H9 (cell line): ENCODE measurements around the gene SDF2L1. TPM values are rescaled to one million over a fixed set of nuclear protein-coding genes. Genes with fewer than 3 reads are reported as not detected.

Source experiments
- DNase-seq: peaks from one replicate; pipeline ENCODE4 v3.0.0-alpha.2; 2017
- H2AFZ ChIP-seq: one replicate; pipeline ENCODE4 v1.6.1; 2013; ENCODE audit warnings: mild to moderate bottlenecking, low read length, control low read depth, moderate library complexity
- H2AK5ac ChIP-seq: 2 replicates; pipeline ENCODE4 v1.6.1; 2013; ENCODE audit warnings: low read length, control low read depth, mixed read lengths; ENCODE audit not compliant: insufficient read length
- H2BK120ac ChIP-seq: one replicate; pipeline ENCODE4 v1.6.1; 2013; ENCODE audit warnings: low read depth, mild to moderate bottlenecking, low read length, control low read depth, inconsistent platforms; ENCODE audit not compliant: poor library complexity, severe bottlenecking
- H2BK12ac ChIP-seq: 2 replicates; pipeline ENCODE4 v1.6.1; 2013; ENCODE audit warnings: low read length, control low read depth, mixed read lengths, low read depth; ENCODE audit not compliant: insufficient read length
- H2BK15ac ChIP-seq: 2 replicates; pipeline ENCODE4 v1.6.1; 2013; ENCODE audit warnings: low read depth, low read length, control low read depth
- H2BK20ac ChIP-seq: one replicate; pipeline ENCODE4 v1.6.1; 2013; ENCODE audit warnings: low read depth, mild to moderate bottlenecking, low read length, control low read depth, inconsistent platforms; ENCODE audit not compliant: poor library complexity, severe bottlenecking
- H2BK5ac ChIP-seq: 2 replicates; pipeline ENCODE4 v1.6.1; 2013; ENCODE audit warnings: low read length, control low read depth, mixed read lengths; ENCODE audit not compliant: insufficient read length
- H3K14ac ChIP-seq: 2 replicates; pipeline ENCODE4 v1.6.1; 2013; ENCODE audit warnings: low read length, control low read depth; ENCODE audit not compliant: insufficient read depth
- H3K18ac ChIP-seq: 2 replicates; pipeline ENCODE4 v1.6.1; 2013; ENCODE audit warnings: low read depth, mild to moderate bottlenecking, mixed read lengths, low read length, control low read depth; ENCODE audit not compliant: insufficient read length
- H3K23ac ChIP-seq: 2 replicates; pipeline ENCODE4 v1.6.1; 2013; ENCODE audit warnings: low read length, control low read depth, mixed read lengths, low read depth; ENCODE audit not compliant: insufficient read length
- H3K23me2 ChIP-seq: 2 replicates; pipeline ENCODE4 v1.6.1; 2013; ENCODE audit warnings: low read depth, mild to moderate bottlenecking, mixed read lengths, low read length, control low read depth; ENCODE audit not compliant: insufficient read length, poor library complexity, severe bottlenecking
- H3K27ac ChIP-seq: 2 replicates; pipeline ENCODE4 v1.5.1; 2013; ENCODE audit warnings: low read length, control low read depth, mixed read lengths, low read depth; ENCODE audit not compliant: insufficient read length
- H3K27me3 ChIP-seq: 2 replicates; pipeline ENCODE4 v1.6.1; 2013; ENCODE audit warnings: low read length, control low read depth, inconsistent platforms; ENCODE audit not compliant: insufficient read depth
- H3K4ac ChIP-seq: 2 replicates; pipeline ENCODE4 v1.6.1; 2013; ENCODE audit warnings: low read depth, mild to moderate bottlenecking, control low read depth, inconsistent platforms, low read length, moderate library complexity
- H3K4me1 ChIP-seq: 2 replicates; pipeline ENCODE4 v1.6.1; 2013; ENCODE audit warnings: low read length, control low read depth, inconsistent platforms; ENCODE audit not compliant: insufficient read depth
- H3K4me2 ChIP-seq: 2 replicates; pipeline ENCODE4 v1.6.1; 2013; ENCODE audit warnings: low read length, control low read depth, mixed read lengths; ENCODE audit not compliant: insufficient read length, insufficient read depth
- H3K56ac ChIP-seq: 2 replicates; pipeline ENCODE4 v1.6.1; 2013; ENCODE audit warnings: low read depth, mild to moderate bottlenecking, mixed read lengths, low read length, control low read depth; ENCODE audit not compliant: insufficient read length
- H3K79me1 ChIP-seq: 2 replicates; pipeline ENCODE4 v1.6.1; 2013; ENCODE audit warnings: low read depth, mild to moderate bottlenecking, moderate library complexity, low read length, control low read depth, inconsistent platforms; ENCODE audit not compliant: insufficient read depth, poor library complexity, severe bottlenecking
- H3K79me2 ChIP-seq: 2 replicates; pipeline ENCODE4 v1.6.1; 2013; ENCODE audit warnings: low read length, control low read depth, inconsistent platforms; ENCODE audit not compliant: insufficient read depth
- H3K9ac ChIP-seq: 2 replicates; pipeline ENCODE4 v1.6.1; 2013; ENCODE audit warnings: low read length, control low read depth, mixed read lengths; ENCODE audit not compliant: insufficient read length; ENCODE audit errors: extremely low read depth
- H3K9me3 ChIP-seq: one replicate; pipeline ENCODE4 v1.6.1; 2013; ENCODE audit warnings: low read depth, low read length, inconsistent platforms; ENCODE audit not compliant: control insufficient read depth
- H3T11ph ChIP-seq: one replicate; pipeline ENCODE4 v1.6.1; 2013; ENCODE audit warnings: mild to moderate bottlenecking, low read length, control low read depth, inconsistent platforms
- H4K20me1 ChIP-seq: one replicate; pipeline ENCODE4 v1.6.1; 2013; ENCODE audit not compliant: control insufficient read depth, insufficient read length, insufficient read depth
- H4K5ac ChIP-seq: 2 replicates; pipeline ENCODE4 v1.6.1; 2013; ENCODE audit warnings: low read depth, mild to moderate bottlenecking, mixed read lengths, low read length, control low read depth; ENCODE audit not compliant: insufficient read length
- H4K8ac ChIP-seq: replicated peaks from 2 replicates; pipeline ENCODE4 v1.6.1; 2013; ENCODE audit warnings: low read length, control low read depth, mixed read lengths, low read depth; ENCODE audit not compliant: insufficient read length
- H4K91ac ChIP-seq: 2 replicates; pipeline ENCODE4 v1.6.1; 2013; ENCODE audit warnings: low read depth, mild to moderate bottlenecking, moderate library complexity, mixed read lengths, low read length, control low read depth; ENCODE audit not compliant: insufficient read length
- H3K27ac Mint-ChIP-seq, 3 experiments: 2 replicates in 2 of 3; 3 replicates in 1 of 3; pipeline ENCODE4 v1.8.0; 2020 to 2021; ENCODE audit warnings: mixed read lengths in 3 of 3, mild to moderate bottlenecking in 1 of 3, moderate library complexity in 1 of 3
- H3K27me3 Mint-ChIP-seq: 2 replicates; pipeline ENCODE4 v1.8.0; 2021; ENCODE audit warnings: low read depth, mild to moderate bottlenecking, moderate library complexity, mixed read lengths
- H3K36me3 Mint-ChIP-seq, 3 experiments: 2 replicates in 2 of 3; 3 replicates in 1 of 3; pipeline ENCODE4 v1.8.0; 2020 to 2021; ENCODE audit warnings: low read depth in 3 of 3, mixed read lengths in 3 of 3; ENCODE audit not compliant: insufficient read depth in 1 of 3
- H3K4me1 Mint-ChIP-seq, 2 experiments: 2 replicates each; pipeline ENCODE4 v1.8.0; 2020; ENCODE audit warnings: mixed read lengths in 2 of 2
- H3K4me3 Mint-ChIP-seq, 2 experiments: 2 replicates in 1 of 2; 3 replicates in 1 of 2; pipeline ENCODE4 v1.8.0; 2020 to 2021; ENCODE audit warnings: mild to moderate bottlenecking in 2 of 2, mixed read lengths in 2 of 2, moderate library complexity in 1 of 2
- H3K9me3 Mint-ChIP-seq, 2 experiments: 2 replicates in 1 of 2; 3 replicates in 1 of 2; pipeline ENCODE4 v1.8.0; 2020; ENCODE audit warnings: mild to moderate bottlenecking in 2 of 2, mixed read lengths in 2 of 2, moderate library complexity in 1 of 2
- WGBS: extraction: QIAGEN DNeasy Blood & Tissue Kit; methylation state at CpG from one replicate; pipeline ENCODE4 v1.1.7; 2013; ENCODE audit warnings: missing lambda C conversion rate, low lambda C conversion rate, mixed read lengths; ENCODE audit not compliant: insufficient read length; ENCODE audit errors: extremely low coverage; 5-methylcytosine and 5-hydroxymethylcytosine counted together
- total RNA-seq: library from RNA; stranded (reverse); gene quantifications from 2 replicates; pipeline ENCODE4 v1.2.1, GENCODE V29; 2021
- TF ChIP-seq, protein P1 (sequence below): fragments of 200-600 bp; sonication (generic); conservative IDR thresholded peaks from 3 replicates; pipeline ENCODE4 v1.8.0; 2021; ENCODE audit warnings: antibody characterized with exemption, mild to moderate bottlenecking

The SDF2L1 gene
- total RNA-seq, 1 experiment from 2014 or later = 36.0 TPM

DNA sequence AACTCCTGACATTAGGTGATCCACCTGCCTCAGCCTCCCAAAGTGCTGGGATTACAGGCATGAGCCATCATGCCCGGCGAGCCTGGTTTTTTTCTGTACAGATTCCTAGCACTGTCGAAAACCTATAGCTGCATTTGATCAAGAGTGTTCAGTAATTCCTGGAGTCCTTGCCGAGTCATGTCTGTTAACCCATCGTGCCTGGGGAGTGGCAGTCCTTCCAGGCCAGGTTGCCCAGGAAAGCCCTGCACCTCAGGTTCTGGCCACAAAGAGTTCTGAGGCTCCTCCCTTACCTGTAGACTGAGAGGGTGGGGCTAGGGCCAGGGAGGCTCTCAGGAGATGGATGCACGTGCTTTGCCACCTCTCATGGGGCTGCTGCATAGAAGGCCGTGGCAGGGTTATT lies 29.2 kb upstream of the SDF2L1 start:
- H3K9me3 Mint-ChIP-seq = no peaks in the 10 kb centered on the region
- Histone ChIP-seq H2BK15ac (no peak overlapping the region), H3T11ph (no peak overlapping the region), H4K91ac (no peak overlapping the region), H3K27ac (no peak overlapping the region), H3K18ac (no peak overlapping the region), H2BK20ac (no peak overlapping the region), H3K23me2 (no peaks in the 10 kb centered on the region), H2BK5ac (no peak overlapping the region), H3K79me2 (peaks cover 4% of the 10 kb centered on the region; the same call in 1 of the 2 replicates), H3K56ac (no peak overlapping the region), H3K4ac (no peak overlapping the region), H3K4me1 (no peaks in the 10 kb centered on the region), H3K14ac (no peak overlapping the region), H2AK5ac (no peak overlapping the region), H3K9me3 (no peaks in the 10 kb centered on the region), H3K4me2 (no peak overlapping the region), H2BK12ac (no peak overlapping the region), H3K27me3 (no peaks in the 10 kb centered on the region), H3K9ac (no peak overlapping the region), H4K20me1 (no peaks in the 10 kb centered on the region), H3K79me1 (no peaks in the 10 kb centered on the region), H2AFZ (no peak overlapping the region), H2BK120ac (no peak overlapping the region), H3K23ac (no peak overlapping the region), H4K5ac (no peak overlapping the region), H4K8ac (no peak overlapping the region)
- no peaks in the 10 kb centered on the region; the same call in 1 of the 2 replicates for H3K27me3 Mint-ChIP-seq
- H3K4me3 Mint-ChIP-seq = no peak overlapping the region
- H3K27ac Mint-ChIP-seq = no peak overlapping the region; a peak in 1 of 7 replicates
- TF ChIP-seq, protein P1, sequence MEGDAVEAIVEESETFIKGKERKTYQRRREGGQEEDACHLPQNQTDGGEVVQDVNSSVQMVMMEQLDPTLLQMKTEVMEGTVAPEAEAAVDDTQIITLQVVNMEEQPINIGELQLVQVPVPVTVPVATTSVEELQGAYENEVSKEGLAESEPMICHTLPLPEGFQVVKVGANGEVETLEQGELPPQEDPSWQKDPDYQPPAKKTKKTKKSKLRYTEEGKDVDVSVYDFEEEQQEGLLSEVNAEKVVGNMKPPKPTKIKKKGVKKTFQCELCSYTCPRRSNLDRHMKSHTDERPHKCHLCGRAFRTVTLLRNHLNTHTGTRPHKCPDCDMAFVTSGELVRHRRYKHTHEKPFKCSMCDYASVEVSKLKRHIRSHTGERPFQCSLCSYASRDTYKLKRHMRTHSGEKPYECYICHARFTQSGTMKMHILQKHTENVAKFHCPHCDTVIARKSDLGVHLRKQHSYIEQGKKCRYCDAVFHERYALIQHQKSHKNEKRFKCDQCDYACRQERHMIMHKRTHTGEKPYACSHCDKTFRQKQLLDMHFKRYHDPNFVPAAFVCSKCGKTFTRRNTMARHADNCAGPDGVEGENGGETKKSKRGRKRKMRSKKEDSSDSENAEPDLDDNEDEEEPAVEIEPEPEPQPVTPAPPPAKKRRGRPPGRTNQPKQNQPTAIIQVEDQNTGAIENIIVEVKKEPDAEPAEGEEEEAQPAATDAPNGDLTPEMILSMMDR = no peak
- peaks cover 34 to 60% (median 48%) of the 10 kb centered on the region in 3 experiments; a peak in 6 of 7 replicates for H3K36me3 Mint-ChIP-seq
- no peak for DNase-seq
- H3K4me1 Mint-ChIP-seq = no peaks in the 10 kb centered on the region
- WGBS = no CpG with 5 or more reads among the region's 7 CpGs
